SK-N-SH (cell line): ENCODE measurements around the gene TUBA4A. TPM values are rescaled to one million over a fixed set of nuclear protein-coding genes. Genes with fewer than 3 reads are reported as not detected.

ENCODE experiments used
- CTCF ChIA-PET: fragments of 300-600, 350-600 bp; formaldehyde crosslinking; extraction: SDS; loops from one replicate; lab custom pipeline; 2021; lab: Yijun Ruan, JAX
- POLR2A ChIA-PET: fragments of 350-600 bp; sonication (Branson Sonifier 250); formaldehyde crosslinking; extraction: SDS; loops from one replicate; lab custom pipeline; 2020; ENCODE audit warnings: antibody characterized with exemption, inconsistent platforms; lab: Yijun Ruan, JAX
- DNase-seq: peaks from one replicate; pipeline ENCODE4 v3.0.0; 2012
- H2AFZ ChIP-seq: fragments of 200-600 bp; sonication (generic); 2 replicates; pipeline ENCODE4 v1.8.1; 2016; ENCODE audit warnings: antibody characterized with exemption, mild to moderate bottlenecking, low read depth
- H3F3A ChIP-seq: fragments of 200-600 bp; sonication (generic); replicated peaks from 2 replicates; pipeline ENCODE3; 2016; ENCODE audit warnings: antibody characterized with exemption, mild to moderate bottlenecking; ENCODE audit not compliant: insufficient read depth
- H3K27ac ChIP-seq, 2 experiments: fragments of 200-500 bp in 1 of 2; fragments of 200-600 bp in 1 of 2; sonication (Bioruptor generic) in 1 of 2; sonication (generic), shearing (Covaris generic) in 1 of 2; 2 replicates each; pipeline versions ENCODE4 v1.5.1 to v1.6.1; 2014 to 2016; ENCODE audit warnings: low read depth in 2 of 2, inconsistent platforms in 1 of 2, low read length in 1 of 2, mild to moderate bottlenecking in 1 of 2, mixed read lengths in 1 of 2
- H3K27me3 ChIP-seq: fragments of 200-600 bp; sonication (generic), shearing (Covaris generic); 2 replicates; pipeline ENCODE4 v1.6.1; 2016; ENCODE audit warnings: mixed run types; ENCODE audit not compliant: insufficient read depth
- H3K36me3 ChIP-seq, 2 experiments: fragments of 200-500 bp in 1 of 2; fragments of 200-600 bp in 1 of 2; sonication (Bioruptor generic) in 1 of 2; sonication (generic) in 1 of 2; replicated peaks in 1 of 2; 2 replicates each; pipeline versions ENCODE3 to v1.5.1; 2014 to 2016; ENCODE audit warnings: low read length in 1 of 2, mild to moderate bottlenecking in 1 of 2; ENCODE audit not compliant: insufficient read depth in 2 of 2, control insufficient read depth in 1 of 2
- H3K4me1 ChIP-seq, 2 experiments: fragments of 200-500 bp in 1 of 2; fragments of 200-600 bp in 1 of 2; sonication (Bioruptor generic) in 1 of 2; sonication (generic), shearing (Covaris generic) in 1 of 2; 2 replicates each; pipeline versions ENCODE4 v1.5.1 to v1.6.1; 2014 to 2016; ENCODE audit warnings: low read depth in 1 of 2, low read length in 1 of 2, mixed run types in 1 of 2; ENCODE audit not compliant: insufficient read depth in 2 of 2, control insufficient read depth in 1 of 2
- H3K4me2 ChIP-seq: fragments of 200-600 bp; sonication (generic), shearing (Covaris generic); 2 replicates; pipeline ENCODE4 v1.6.1; 2017; ENCODE audit warnings: mixed run types
- H3K4me3 ChIP-seq, 2 experiments: fragments of 200-500 bp in 1 of 2; fragments of 200-600 bp in 1 of 2; sonication (Bioruptor generic) in 1 of 2; sonication (generic), shearing (Covaris generic) in 1 of 2; 2 replicates each; pipeline versions ENCODE4 v1.5.1 to v1.8.1; 2014 to 2016; ENCODE audit warnings: low read depth in 2 of 2, inconsistent platforms in 1 of 2, low read length in 1 of 2, mild to moderate bottlenecking in 1 of 2, mixed read lengths in 1 of 2, moderate library complexity in 1 of 2
- H3K79me2 ChIP-seq: fragments of 200-600 bp; sonication (generic); 2 replicates; pipeline ENCODE4 v1.8.1; 2017; ENCODE audit warnings: mild to moderate bottlenecking; ENCODE audit not compliant: insufficient read depth
- H3K9ac ChIP-seq: fragments of 200-600 bp; sonication (generic); 2 replicates; pipeline ENCODE4 v1.6.1; 2017; ENCODE audit warnings: mixed run types
- H3K9me2 ChIP-seq: fragments of 200-600 bp; sonication (generic); 2 replicates; pipeline ENCODE4 v1.6.1; 2017; ENCODE audit warnings: mixed run types
- H3K9me3 ChIP-seq: fragments of 200-600 bp; sonication (generic); 2 replicates; pipeline ENCODE4 v1.6.1; 2017; ENCODE audit warnings: mixed run types, mild to moderate bottlenecking, moderate library complexity
- H4K20me1 ChIP-seq: fragments of 200-600 bp; sonication (generic); 2 replicates; pipeline ENCODE4 v1.6.1; 2017; ENCODE audit warnings: mild to moderate bottlenecking, mixed run types; ENCODE audit not compliant: insufficient read depth
- CHD2 ChIP-seq: fragments of 150-350 bp; IDR thresholded peaks from 2 replicates; pipeline ENCODE4 v1.6.1; 2018; ENCODE audit warnings: low read length; ENCODE audit not compliant: partially characterized antibody
- CTCF ChIP-seq: fragments of 200-600 bp; sonication (generic); IDR thresholded peaks from 2 replicates; pipeline ENCODE4 v1.6.1; 2017; ENCODE audit warnings: antibody characterized with exemption, mild to moderate bottlenecking, moderate library complexity
- ELF1 ChIP-seq: IDR thresholded peaks from 2 replicates; pipeline ENCODE4 v1.4.0; 2012
- FOSL2 ChIP-seq: IDR thresholded peaks from 2 replicates; pipeline ENCODE4 v1.4.0; 2012; ENCODE audit warnings: low read depth, mild to moderate bottlenecking, moderate library complexity, borderline replicate concordance
- GABPA ChIP-seq: IDR thresholded peaks from 2 replicates; pipeline ENCODE4 v1.4.0; 2012; ENCODE audit warnings: low read depth, mild to moderate bottlenecking
- GATA2 ChIP-seq: sonication (generic); formaldehyde crosslinking; IDR thresholded peaks from 2 replicates; pipeline ENCODE4 v1.5.0; 2020; ENCODE audit warnings: mild to moderate bottlenecking, missing genetic modification reagents
- MXI1 ChIP-seq: IDR thresholded peaks from 2 replicates; pipeline ENCODE4 v1.6.1; 2012; ENCODE audit warnings: mild to moderate bottlenecking, low read depth, low read length, improper control_type of control experiment
- NFIC ChIP-seq: IDR thresholded peaks from 2 replicates; pipeline ENCODE4 v1.4.0; 2012; ENCODE audit warnings: borderline replicate concordance
- PBX3 ChIP-seq: IDR thresholded peaks from 2 replicates; pipeline ENCODE4; 2012
- POLR2AphosphoS5 ChIP-seq: IDR thresholded peaks from 2 replicates; pipeline ENCODE4 v1.6.1; 2012; ENCODE audit warnings: low read depth, low read length
- RAD21 ChIP-seq: IDR thresholded peaks from 2 replicates; pipeline ENCODE4 v1.6.1; 2012; ENCODE audit warnings: mild to moderate bottlenecking, low read length
- RCOR1 ChIP-seq: fragments of 150-350 bp; IDR thresholded peaks from 2 replicates; pipeline ENCODE4 v1.6.1; 2017; ENCODE audit warnings: antibody characterized with exemption, low read length
- SMC3 ChIP-seq: IDR thresholded peaks from 2 replicates; pipeline ENCODE4 v1.6.1; 2012; ENCODE audit warnings: low read depth, low read length, improper control_type of control experiment
- TEAD4 ChIP-seq: IDR thresholded peaks from 2 replicates; pipeline ENCODE4 v1.4.0; 2012; ENCODE audit warnings: mild to moderate bottlenecking, borderline replicate concordance; ENCODE audit not compliant: insufficient read depth
- ZBTB33 ChIP-seq: IDR thresholded peaks from 2 replicates; pipeline ENCODE4 v1.4.0; 2012; ENCODE audit warnings: low read depth, borderline replicate concordance
- WGBS: methylation state at CpG from one replicate; pipeline ENCODE4 v1.1.6; 2017; ENCODE audit warnings: low lambda C conversion rate; 5-methylcytosine and 5-hydroxymethylcytosine counted together
- polyA plus RNA-seq, 3 experiments: library from polyadenylated mRNA; depleted of rRNA; stranded (reverse); fragments of >200 nt; gene quantifications; 2 replicates each; pipeline ENCODE4 v1.2.3, GENCODE V29; 2012

The TUBA4A gene
- polyA plus RNA-seq, 1 of the 3 experiments (the other 2 are of a cell fraction): 6.2 TPM

DNA sequence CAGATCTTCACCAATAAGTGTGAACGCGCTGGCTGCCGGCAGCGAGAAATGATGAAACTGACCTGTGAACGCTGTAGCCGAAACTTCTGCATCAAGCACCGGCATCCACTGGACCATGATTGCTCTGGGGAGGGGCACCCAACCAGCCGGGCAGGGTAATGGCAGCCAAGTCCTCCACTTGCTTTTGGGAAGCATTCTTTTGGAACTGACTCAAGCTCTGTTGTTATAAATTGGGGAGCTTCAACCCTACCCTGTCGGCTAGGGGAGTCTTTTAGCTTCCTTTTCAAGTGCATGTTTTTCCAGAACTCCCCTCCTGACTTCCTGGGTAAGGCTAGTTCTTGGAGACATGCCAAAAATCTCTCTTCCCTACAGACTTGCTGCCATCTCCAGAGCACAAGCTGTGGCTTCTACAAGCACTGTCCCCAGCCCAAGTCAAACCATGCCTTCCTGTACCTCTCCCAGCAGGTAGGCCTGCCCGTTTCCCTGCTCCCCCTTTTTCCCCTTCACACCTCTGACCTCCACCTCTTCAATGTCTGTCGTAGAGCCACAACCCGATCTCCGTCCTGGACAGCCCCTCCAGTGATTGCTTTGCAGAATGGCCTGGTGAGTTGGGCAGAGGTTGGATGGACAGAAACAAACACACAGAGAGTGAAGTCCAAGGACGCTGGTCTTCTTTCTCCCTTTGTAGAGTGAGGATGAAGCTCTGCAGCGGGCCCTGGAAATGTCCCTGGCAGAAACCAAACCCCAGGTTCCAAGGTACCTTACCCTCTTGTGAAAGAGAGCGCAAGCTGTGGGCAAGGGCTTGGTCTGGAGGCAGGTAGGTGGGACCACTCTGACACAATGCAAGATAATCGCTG lies 45.6 kb downstream of the TUBA4A start:
- DNase-seq: peak; percentile 51
- H3F3A ChIP-seq: peaks cover 15% of the 10 kb centered on the region
- CTCF ChIA-PET: interaction anchor here (1.1 to 4.0 kb wide), 3 partner anchors 10 to 37 kb away, joined by 3 to 26 read pairs (median 16); partner anchors contain the start of genes ABCB6 and SLC23A3
- peaks cover 13 to 20% of the 10 kb centered on the region in 2 experiments; a peak in 3 of 4 replicates for H3K4me1 ChIP-seq
- H3K36me3 ChIP-seq: peaks cover 9 to 31% of the 10 kb centered on the region in 2 experiments
- no peaks in the 10 kb centered on the region for H4K20me1 ChIP-seq
- H3K9me2 ChIP-seq: no peaks in the 10 kb centered on the region
- no peak for TF ChIP-seq ELF1
- TF ChIP-seq SMC3: no peak
- no peak for TF ChIP-seq CTCF
- no peak for TF ChIP-seq TEAD4
- TF ChIP-seq GABPA: no peak
- TF ChIP-seq POLR2AphosphoS5: no peak
- TF ChIP-seq RAD21: no peak
- TF ChIP-seq MXI1: no peak
- no peak for TF ChIP-seq FOSL2
- TF ChIP-seq GATA2 (CRISPR knock-in tag): no peak
- no peak; the same call in 1 of the 2 replicates for TF ChIP-seq NFIC
- TF ChIP-seq RCOR1: no peak
- TF ChIP-seq CHD2: no peak
- TF ChIP-seq PBX3: no peak
- TF ChIP-seq ZBTB33: no peak
- 0 out of 2 replicates have a peak overlapping the region, but pooled peaks have one; percentile 17 for H3K9ac ChIP-seq
- H3K4me3 ChIP-seq: peak overlapping the region; percentile 69
- H3K27ac ChIP-seq: peak overlapping the region in 1 of 2 experiments; percentile 83; a peak in 2 of 4 replicates
- peak overlapping the region; percentile 86 for H3K4me2 ChIP-seq
- H2AFZ ChIP-seq: no peak overlapping the region
- no peaks in the 10 kb centered on the region for H3K9me3 ChIP-seq
- no peaks in the 10 kb centered on the region for H3K79me2 ChIP-seq
- POLR2A ChIA-PET: interaction anchor here (1.1 to 4.6 kb wide), 2 partner anchors 9 to 32 kb away, joined by 4 to 52 read pairs; partner anchors contain the start of genes ABCB6 and CNPPD1
- WGBS: 65% methylated on average over 14 of the region's 17 CpGs
- H3K27me3 ChIP-seq: no peaks in the 10 kb centered on the region
